SKM-1 treated with dmso at 0.1 percent for 144 hours (cell line): ENCODE results near the gene BORCS8.
"Not testable (repeated sequence)": the region's sequence is repeated elsewhere in the genome, so short reads cannot be mapped to it uniquely, and the experiment has no call there.

ENCODE experiments used
- DNase-seq: peaks from one replicate; lab custom pipeline; 2025; ENCODE audit not compliant: unreplicated experiment; lab: John Stamatoyannopoulos, UW

Gene BORCS8

GRCh38 chr19:19151418-19151817 is 40.5 kb downstream of the BORCS8 start:
- no peak for DNase-seq

- no peak for DNase-seq
Measured at GRCh38 chr19:19149435-19149834, 42.5 kb downstream of the BORCS8 start.

- not testable (repeated sequence) for DNase-seq
Measured at GRCh38 chr19:19148504-19148903, 43.4 kb downstream of the BORCS8 start.

GRCh38 chr19:19147344-19147743 is 44.6 kb downstream of the BORCS8 start:
- DNase-seq: no peak

- DNase-seq: no peak
Measured at GRCh38 chr19:19146865-19147264, 45.1 kb downstream of the BORCS8 start.

- no peak for DNase-seq
Measured at GRCh38 chr19:19145684-19146608, 46.0 kb downstream of the BORCS8 start.

GRCh38 chr19:19145281-19145680 is 46.7 kb downstream of the BORCS8 start:
- no peak for DNase-seq

GRCh38 chr19:19142347-19142746 is 49.6 kb downstream of the BORCS8 start:
- no peak for DNase-seq

GRCh38 chr19:19140476-19140875 is 51.5 kb downstream of the BORCS8 start:
- DNase-seq: no peak

- DNase-seq: no peak
Measured at GRCh38 chr19:19139876-19140229, 52.1 kb downstream of the BORCS8 start.

- DNase-seq: peak; percentile 94
Measured at GRCh38 chr19:19138109-19138981, 53.6 kb downstream of the BORCS8 start, which contains the start of gene TMEM161A. TMEM161A (minus strand) TSS chr19:19138478; CDS start chr19:19138428, 50 bp downstream.

GRCh38 chr19:19137556-19138108 is 54.3 kb downstream of the BORCS8 start:
- DNase-seq: no peak

GRCh38 chr19:19135713-19136112 is 56.2 kb downstream of the BORCS8 start:
- not testable (repeated sequence) for DNase-seq

GRCh38 chr19:19134687-19135158 is 57.2 kb downstream of the BORCS8 start:
- no peak for DNase-seq

GRCh38 chr19:19133985-19134384 is 58.0 kb downstream of the BORCS8 start:
- DNase-seq: no peak

GRCh38 chr19:19132912-19133311 is 59.0 kb downstream of the BORCS8 start:
- DNase-seq: no peak

GRCh38 chr19:19131989-19132388 is 60.0 kb downstream of the BORCS8 start:
- no peak for DNase-seq
